Mesendoderm (in vitro differentiated cells): Measurements from ENCODE around the gene CDA.

Experiments
- DNase-seq: peaks from one replicate; pipeline ENCODE4 v3.0.0; 2013
- H2AK5ac ChIP-seq: 2 replicates; pipeline ENCODE4 v1.6.1; 2013; ENCODE audit warnings: low read length, inconsistent platforms
- H2BK120ac ChIP-seq: 2 replicates; pipeline ENCODE4 v1.6.1; 2013; ENCODE audit warnings: low read depth, mild to moderate bottlenecking, low read length, moderate library complexity, mixed read lengths
- H2BK15ac ChIP-seq: replicated peaks from 2 replicates; pipeline ENCODE4 v1.6.1; 2013; ENCODE audit warnings: low read depth, mild to moderate bottlenecking, moderate library complexity
- H2BK5ac ChIP-seq: 2 replicates; pipeline ENCODE4 v1.6.1; 2013; ENCODE audit warnings: low read length, inconsistent platforms
- H3K18ac ChIP-seq: 2 replicates; pipeline ENCODE4 v1.6.1; 2013; ENCODE audit warnings: mild to moderate bottlenecking, low read length, mixed read lengths
- H3K23ac ChIP-seq: one replicate; pipeline ENCODE4 v1.6.1; 2013; ENCODE audit warnings: low read length
- H3K27ac ChIP-seq: 2 replicates; pipeline ENCODE4 v1.5.1; 2013; ENCODE audit warnings: low read depth, mild to moderate bottlenecking, inconsistent platforms, low read length, moderate library complexity
- H3K27me3 ChIP-seq: 2 replicates; pipeline ENCODE4 v1.6.1; 2013; ENCODE audit warnings: low read length, control low read depth, mild to moderate bottlenecking, inconsistent platforms; ENCODE audit not compliant: insufficient read depth, poor library complexity
- H3K36me3 ChIP-seq: 2 replicates; pipeline ENCODE4 v1.6.1; 2013; ENCODE audit warnings: low read length, inconsistent platforms; ENCODE audit not compliant: control insufficient read depth, insufficient read depth
- H3K4ac ChIP-seq: one replicate; pipeline ENCODE4 v1.6.1; 2013; ENCODE audit warnings: low read depth, mild to moderate bottlenecking, low read length, moderate library complexity
- H3K4me1 ChIP-seq: 2 replicates; pipeline ENCODE4 v1.6.1; 2013; ENCODE audit warnings: low read depth, low read length, inconsistent platforms; ENCODE audit not compliant: control insufficient read depth
- H3K4me2 ChIP-seq: 2 replicates; pipeline ENCODE4 v1.6.1; 2013; ENCODE audit warnings: low read length
- H3K4me3 ChIP-seq: 2 replicates; pipeline ENCODE4 v1.5.1; 2013; ENCODE audit warnings: mild to moderate bottlenecking, low read length
- H3K56ac ChIP-seq: one replicate; pipeline ENCODE4 v1.6.1; 2013; ENCODE audit warnings: low read length
- H3K79me1 ChIP-seq: 2 replicates; pipeline ENCODE4 v1.6.1; 2013; ENCODE audit warnings: low read length, inconsistent platforms
- H3K79me2 ChIP-seq: 2 replicates; pipeline ENCODE4 v1.6.1; 2013; ENCODE audit warnings: mild to moderate bottlenecking, low read length; ENCODE audit not compliant: control insufficient read depth, insufficient read depth
- H3K9ac ChIP-seq: 2 replicates; pipeline ENCODE4 v1.6.1; 2013; ENCODE audit warnings: low read length, inconsistent platforms
- H4K5ac ChIP-seq: one replicate; pipeline ENCODE4 v1.6.1; 2013; ENCODE audit warnings: low read length
- H4K8ac ChIP-seq: one replicate; pipeline ENCODE4 v1.6.1; 2013; ENCODE audit warnings: low read depth, mild to moderate bottlenecking, control low read depth, low read length, moderate library complexity
- WGBS: extraction: QIAGEN DNeasy Blood & Tissue Kit; methylation state at CpG from one replicate; pipeline ENCODE4 v1.1.7; 2013; ENCODE audit warnings: low lambda C conversion rate, missing lambda C conversion rate; ENCODE audit not compliant: insufficient coverage; ENCODE audit errors: extremely low coverage; 5-methylcytosine and 5-hydroxymethylcytosine counted together

The CDA gene

DNA sequence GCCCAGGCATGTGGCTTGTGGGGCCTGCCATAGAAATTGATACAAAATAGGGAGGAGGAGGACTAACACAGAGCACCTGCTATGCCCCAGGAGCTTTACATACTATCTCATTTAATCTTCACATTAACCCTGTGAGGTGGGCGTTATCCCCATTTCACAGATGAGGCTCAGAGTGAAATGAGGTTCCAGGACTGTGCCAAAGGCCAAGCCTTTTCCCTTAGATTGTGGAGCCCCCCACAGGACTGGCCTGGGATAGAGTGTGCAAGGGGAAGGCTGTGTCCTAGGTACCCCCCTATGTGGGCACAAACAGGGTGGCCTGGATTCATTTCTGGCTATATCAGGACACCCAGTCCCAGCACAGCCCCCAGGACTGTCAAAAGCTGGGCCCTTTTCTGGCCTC is 74.5 kb downstream of the CDA start:
- no peak overlapping the region for H2BK5ac ChIP-seq
- H4K5ac ChIP-seq = no peak overlapping the region
- no peak overlapping the region for H2AK5ac ChIP-seq
- H3K79me2 ChIP-seq = peaks cover 21% of the 10 kb centered on the region
- no peak overlapping the region for H3K4me2 ChIP-seq
- H3K9ac ChIP-seq = no peak overlapping the region
- H3K4me3 ChIP-seq = no peak overlapping the region
- peaks cover 6% of the 10 kb centered on the region for H3K4me1 ChIP-seq
- no peak overlapping the region for H2BK120ac ChIP-seq
- no peak overlapping the region for H3K18ac ChIP-seq
- no peak overlapping the region for H3K27ac ChIP-seq
- no peak overlapping the region for H2BK15ac ChIP-seq
- H3K36me3 ChIP-seq = peaks cover 2% of the 10 kb centered on the region
- WGBS = no CpG with 5 or more reads among the region's 1 CpG
- DNase-seq = no peak
- H3K23ac ChIP-seq = no peak overlapping the region
- H3K79me1 ChIP-seq = peaks cover 13% of the 10 kb centered on the region
- no peak overlapping the region for H3K56ac ChIP-seq
- no peaks in the 10 kb centered on the region for H3K27me3 ChIP-seq
- no peak overlapping the region for H4K8ac ChIP-seq
- H3K4ac ChIP-seq = no peak overlapping the region

DNA sequence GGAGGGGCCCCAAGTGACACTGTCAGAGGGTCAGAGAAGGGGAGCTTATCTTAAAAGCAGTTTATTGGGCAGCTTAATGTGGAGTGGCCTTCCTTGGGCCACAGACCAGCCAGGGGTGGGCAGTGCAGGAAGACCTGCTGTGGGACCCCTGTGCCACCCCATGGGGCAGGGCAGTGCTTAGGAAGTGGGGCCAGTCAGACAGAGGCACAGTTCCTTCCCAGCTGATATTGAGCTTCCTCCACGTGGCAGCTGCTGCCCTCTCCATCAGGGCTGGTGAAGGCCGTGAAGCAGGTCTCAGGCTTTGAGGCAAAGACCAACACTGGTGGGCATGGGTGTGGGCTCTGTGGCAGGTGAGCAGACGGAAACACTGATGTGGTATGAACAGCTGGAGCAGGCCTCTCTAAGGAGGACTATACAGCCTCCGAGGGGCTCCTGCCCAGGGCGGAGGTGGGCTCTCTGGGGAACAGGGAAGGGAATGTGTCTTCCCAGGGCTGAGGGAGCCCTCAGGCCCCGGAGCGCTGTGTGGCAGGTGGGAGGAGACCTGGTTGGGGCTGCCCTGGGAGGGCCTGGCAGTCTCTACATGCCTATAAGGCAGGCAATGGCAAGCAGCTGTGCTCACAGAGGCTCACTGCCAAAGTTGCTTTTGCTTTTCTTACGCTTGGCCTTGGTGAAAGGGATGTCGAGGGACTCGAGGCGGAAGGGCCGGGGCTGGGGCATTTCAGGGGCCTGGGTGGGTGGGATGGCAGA is 75.2 kb downstream of the CDA start:
- Histone ChIP-seq H3K27me3 (no peaks in the 10 kb centered on the region), H3K27ac (no peak overlapping the region), H3K79me1 (peaks cover 13% of the 10 kb centered on the region), H3K18ac (no peak overlapping the region), H4K5ac (no peak overlapping the region), H3K9ac (no peak overlapping the region), H2BK5ac (no peak overlapping the region), H2AK5ac (no peak overlapping the region), H3K36me3 (peaks cover 1% of the 10 kb centered on the region), H3K4me1 (peaks cover 6% of the 10 kb centered on the region), H3K4me2 (no peak overlapping the region), H3K23ac (no peak overlapping the region), H2BK120ac (no peak overlapping the region), H2BK15ac (no peak overlapping the region), H3K56ac (no peak overlapping the region), H3K4me3 (no peak overlapping the region), H4K8ac (no peak overlapping the region), H3K4ac (no peak overlapping the region), H3K79me2 (peaks cover 20% of the 10 kb centered on the region)
- no peak for DNase-seq
- WGBS = no CpG with 5 or more reads among the region's 12 CpGs

GRCh38 chr1:20665726-20666125 is 76.8 kb downstream of the CDA start:
- no peak overlapping the region for H3K4me3 ChIP-seq
- peaks cover 1% of the 10 kb centered on the region for H3K4me1 ChIP-seq
- H2BK15ac ChIP-seq = no peak overlapping the region
- H3K79me2 ChIP-seq = peaks cover 4% of the 10 kb centered on the region
- H3K36me3 ChIP-seq = no peaks in the 10 kb centered on the region
- no peak overlapping the region for H4K5ac ChIP-seq
- H3K4me2 ChIP-seq = no peak overlapping the region
- peaks cover 2% of the 10 kb centered on the region for H3K79me1 ChIP-seq
- no CpG with 5 or more reads among the region's 12 CpGs for WGBS
- no peak overlapping the region for H3K27ac ChIP-seq
- H4K8ac ChIP-seq = no peak overlapping the region
- no peak overlapping the region for H3K9ac ChIP-seq
- no peak overlapping the region for H2BK120ac ChIP-seq
- H3K27me3 ChIP-seq = no peaks in the 10 kb centered on the region
- DNase-seq = no peak
- H3K4ac ChIP-seq = no peak overlapping the region
- H2AK5ac ChIP-seq = no peak overlapping the region
- no peak overlapping the region for H2BK5ac ChIP-seq
- H3K23ac ChIP-seq = no peak overlapping the region
- no peak overlapping the region for H3K18ac ChIP-seq
- no peak overlapping the region for H3K56ac ChIP-seq

GRCh38 chr1:20666146-20666545 is 77.2 kb downstream of the CDA start:
- H3K27ac ChIP-seq = no peak overlapping the region
- no peak overlapping the region for H3K23ac ChIP-seq
- H3K36me3 ChIP-seq = no peaks in the 10 kb centered on the region
- no peaks in the 10 kb centered on the region for H3K79me1 ChIP-seq
- H3K4me1 ChIP-seq = peaks cover 1% of the 10 kb centered on the region
- no peak overlapping the region for H2BK5ac ChIP-seq
- no peak overlapping the region for H3K4me2 ChIP-seq
- no peak overlapping the region for H3K9ac ChIP-seq
- WGBS = no CpG with 5 or more reads among the region's 16 CpGs
- no peak overlapping the region for H2BK120ac ChIP-seq
- no peak overlapping the region for H3K4ac ChIP-seq
- no peak overlapping the region for H3K56ac ChIP-seq
- H4K8ac ChIP-seq = no peak overlapping the region
- no peaks in the 10 kb centered on the region for H3K27me3 ChIP-seq
- no peak overlapping the region for H2AK5ac ChIP-seq
- H4K5ac ChIP-seq = no peak overlapping the region
- no peaks in the 10 kb centered on the region for H3K79me2 ChIP-seq
- no peak overlapping the region for H3K18ac ChIP-seq
- no peak overlapping the region for H2BK15ac ChIP-seq
- H3K4me3 ChIP-seq = no peak overlapping the region
- no peak for DNase-seq

DNA sequence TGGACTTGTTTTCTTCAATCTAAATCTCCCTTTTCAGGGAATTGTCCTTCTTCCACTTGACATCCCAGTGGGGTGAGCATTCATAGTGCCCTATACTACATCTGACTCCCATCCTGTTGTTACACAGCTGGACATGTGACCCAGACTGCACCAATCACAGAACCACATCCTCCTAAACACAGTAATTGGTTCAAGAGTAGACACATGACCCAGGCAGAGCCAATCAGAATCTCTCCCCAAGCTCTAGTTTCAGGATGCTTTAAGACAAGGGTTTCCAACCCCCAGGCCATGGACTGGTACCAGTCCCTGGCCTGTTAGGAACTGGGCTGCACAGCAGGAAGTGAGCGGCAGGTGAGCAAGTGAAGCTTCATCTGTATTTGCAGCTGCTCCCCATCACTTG is 77.9 kb downstream of the CDA start:
- H3K27me3 ChIP-seq = no peaks in the 10 kb centered on the region
- no peak overlapping the region for H3K18ac ChIP-seq
- peaks cover 1% of the 10 kb centered on the region for H3K4me1 ChIP-seq
- no peaks in the 10 kb centered on the region for H3K79me1 ChIP-seq
- no peak overlapping the region for H3K56ac ChIP-seq
- H2BK5ac ChIP-seq = no peak overlapping the region
- H2BK15ac ChIP-seq = no peak overlapping the region
- no peak overlapping the region for H3K4ac ChIP-seq
- no peak overlapping the region for H3K27ac ChIP-seq
- H2BK120ac ChIP-seq = no peak overlapping the region
- H3K36me3 ChIP-seq = no peaks in the 10 kb centered on the region
- no peak overlapping the region for H4K8ac ChIP-seq
- no peak overlapping the region for H3K23ac ChIP-seq
- no peaks in the 10 kb centered on the region for H3K79me2 ChIP-seq
- H2AK5ac ChIP-seq = no peak overlapping the region
- no CpG with 5 or more reads among the region's 1 CpG for WGBS
- H4K5ac ChIP-seq = no peak overlapping the region
- peak; percentile 45 for DNase-seq
- H3K4me3 ChIP-seq = no peak overlapping the region
- H3K4me2 ChIP-seq = no peak overlapping the region
- no peak overlapping the region for H3K9ac ChIP-seq
